ENCODE measurements around the gene PFDN6. TPM values are rescaled to one million over a fixed set of nuclear protein-coding genes. Genes with fewer than 3 reads are reported as not detected.

The PFDN6 gene
- total and polyA plus RNA-seq, 2 experiments from 2014 or later: 56.1 to 62.2 TPM

DNA sequence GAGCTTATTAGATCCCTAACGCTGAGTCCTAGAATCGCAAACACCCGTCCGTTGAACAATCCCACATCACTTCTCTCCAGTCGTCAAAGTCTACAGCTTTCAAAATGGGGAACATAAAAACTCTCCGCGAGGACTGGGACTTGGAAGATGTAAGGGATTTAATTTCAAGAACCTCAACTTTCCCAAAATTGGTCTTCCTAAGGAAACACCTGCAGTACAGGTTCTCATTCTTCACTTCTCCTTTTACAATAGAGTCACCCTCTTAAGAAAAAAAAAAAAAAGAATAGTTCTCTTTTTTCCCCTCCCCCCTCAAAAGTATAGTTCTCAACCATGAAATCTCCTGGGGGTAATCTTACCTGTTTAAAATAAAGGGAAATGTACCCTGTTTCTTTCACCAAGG is 34.7 kb downstream of the PFDN6 start:
- H3K36me3 ChIP-seq (ENCODE audit: insufficient read depth): peaks cover 13% of the 10 kb centered on the region
- Mint-ChIP-seq H3K27me3 (ENCODE audit: insufficient read depth, low read depth, poor library complexity) (peaks cover 14% of the 10 kb centered on the region), H3K4me1 (peaks cover 45% of the 10 kb centered on the region), H3K4me3 (peak overlapping the region; percentile 90), H3K9me3 (no peaks in the 10 kb centered on the region), H3K27ac (no peak overlapping the region), H3K36me3 (ENCODE audit: low read depth) (peaks cover 29% of the 10 kb centered on the region)
- H3K27ac ChIP-seq (ENCODE audit: low read depth): peak overlapping the region; percentile 72; the same call in 1 of the 2 replicates
- peaks cover 11% of the 10 kb centered on the region for H4K20me1 ChIP-seq (replicated peaks; ENCODE audit: insufficient read depth)
- TF ChIP-seq STAT1 (IDR thresholded peaks at IDR 0.05; ENCODE audit: unreplicated experiment): no peak
- peaks cover 12% of the 10 kb centered on the region for H3F3A ChIP-seq (replicated peaks; ENCODE audit: low read depth)
- peak overlapping the region; percentile 80 for H3K4me3 ChIP-seq
- DNase-seq (ENCODE audit: low spot score) (no peak), ATAC-seq (no peak)
- no peaks in the 10 kb centered on the region for H3K27me3 ChIP-seq (ENCODE audit: insufficient read depth)
- H3K4me2 ChIP-seq: peak overlapping the region; percentile 92
- H2AFZ ChIP-seq: peak overlapping the region; percentile 65; the same call in 1 of the 2 replicates
- peaks cover 31% of the 10 kb centered on the region for H3K4me1 ChIP-seq (ENCODE audit: insufficient read depth)
- peaks cover 35% of the 10 kb centered on the region for H3K79me2 ChIP-seq (replicated peaks; ENCODE audit: insufficient read depth)
- no peaks in the 10 kb centered on the region for H3K9me2 ChIP-seq (ENCODE audit: insufficient read depth)

DNA sequence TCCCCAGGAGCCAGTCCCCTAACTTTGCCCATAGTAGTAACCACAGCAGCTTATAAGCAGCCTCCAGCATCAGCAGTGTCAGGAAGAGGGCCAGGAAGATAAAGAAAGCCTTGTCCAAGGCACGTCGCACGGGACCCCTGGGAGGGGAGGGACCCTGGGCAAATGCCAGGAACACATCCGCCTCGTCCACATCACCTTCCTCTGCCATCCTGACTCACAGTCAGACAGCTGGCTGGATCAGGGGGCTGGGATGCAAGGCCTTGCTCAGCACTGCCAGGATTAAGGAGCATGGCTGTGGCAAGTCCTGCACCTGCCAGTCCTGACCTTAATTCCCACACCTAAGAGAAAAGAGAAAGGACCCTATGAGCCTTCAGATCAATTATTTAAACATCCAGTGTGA is 39.7 kb downstream of the PFDN6 start:
- H3F3A ChIP-seq (replicated peaks; ENCODE audit: low read depth): no peaks in the 10 kb centered on the region
- H3K27ac Mint-ChIP-seq: no peak overlapping the region
- no peaks in the 10 kb centered on the region for H3K36me3 Mint-ChIP-seq (ENCODE audit: low read depth)
- peaks cover 5% of the 10 kb centered on the region for H3K4me1 ChIP-seq (ENCODE audit: insufficient read depth)
- no peaks in the 10 kb centered on the region for H3K79me2 ChIP-seq (replicated peaks; ENCODE audit: insufficient read depth)
- H3K27ac ChIP-seq (ENCODE audit: low read depth): no peak overlapping the region
- no peak overlapping the region for H2AFZ ChIP-seq
- H3K36me3 ChIP-seq (ENCODE audit: insufficient read depth): no peaks in the 10 kb centered on the region
- no peak for DNase-seq (ENCODE audit: low spot score)
- no peaks in the 10 kb centered on the region; the same call in 2 of the 3 replicates for H3K9me3 Mint-ChIP-seq
- H3K27me3 ChIP-seq (ENCODE audit: insufficient read depth): no peaks in the 10 kb centered on the region
- no peak overlapping the region for H3K4me3 Mint-ChIP-seq
- H3K4me1 Mint-ChIP-seq: peaks cover 5% of the 10 kb centered on the region
- no peaks in the 10 kb centered on the region for H4K20me1 ChIP-seq (replicated peaks; ENCODE audit: insufficient read depth)
- no peaks in the 10 kb centered on the region for H3K9me2 ChIP-seq (ENCODE audit: insufficient read depth)
- H3K4me3 ChIP-seq: no peak overlapping the region
- H3K27me3 Mint-ChIP-seq (ENCODE audit: insufficient read depth, low read depth, poor library complexity): peaks cover 3% of the 10 kb centered on the region
- no peak for ATAC-seq
- no peak overlapping the region for H3K4me2 ChIP-seq
- no peak for TF ChIP-seq JUNB (IDR thresholded peaks at IDR 0.05; ENCODE audit: unreplicated experiment)
- no peak for TF ChIP-seq NANOG (IDR thresholded peaks at IDR 0.05; ENCODE audit: borderline replicate concordance)
- TF ChIP-seq ZNF114 (CRISPR knock-in tag; IDR thresholded peaks at IDR 0.05): no peak
- TF ChIP-seq POLR2AphosphoS5 (IDR thresholded peaks at IDR 0.05; ENCODE audit: low read depth): no peak
- TF ChIP-seq, protein P1, sequence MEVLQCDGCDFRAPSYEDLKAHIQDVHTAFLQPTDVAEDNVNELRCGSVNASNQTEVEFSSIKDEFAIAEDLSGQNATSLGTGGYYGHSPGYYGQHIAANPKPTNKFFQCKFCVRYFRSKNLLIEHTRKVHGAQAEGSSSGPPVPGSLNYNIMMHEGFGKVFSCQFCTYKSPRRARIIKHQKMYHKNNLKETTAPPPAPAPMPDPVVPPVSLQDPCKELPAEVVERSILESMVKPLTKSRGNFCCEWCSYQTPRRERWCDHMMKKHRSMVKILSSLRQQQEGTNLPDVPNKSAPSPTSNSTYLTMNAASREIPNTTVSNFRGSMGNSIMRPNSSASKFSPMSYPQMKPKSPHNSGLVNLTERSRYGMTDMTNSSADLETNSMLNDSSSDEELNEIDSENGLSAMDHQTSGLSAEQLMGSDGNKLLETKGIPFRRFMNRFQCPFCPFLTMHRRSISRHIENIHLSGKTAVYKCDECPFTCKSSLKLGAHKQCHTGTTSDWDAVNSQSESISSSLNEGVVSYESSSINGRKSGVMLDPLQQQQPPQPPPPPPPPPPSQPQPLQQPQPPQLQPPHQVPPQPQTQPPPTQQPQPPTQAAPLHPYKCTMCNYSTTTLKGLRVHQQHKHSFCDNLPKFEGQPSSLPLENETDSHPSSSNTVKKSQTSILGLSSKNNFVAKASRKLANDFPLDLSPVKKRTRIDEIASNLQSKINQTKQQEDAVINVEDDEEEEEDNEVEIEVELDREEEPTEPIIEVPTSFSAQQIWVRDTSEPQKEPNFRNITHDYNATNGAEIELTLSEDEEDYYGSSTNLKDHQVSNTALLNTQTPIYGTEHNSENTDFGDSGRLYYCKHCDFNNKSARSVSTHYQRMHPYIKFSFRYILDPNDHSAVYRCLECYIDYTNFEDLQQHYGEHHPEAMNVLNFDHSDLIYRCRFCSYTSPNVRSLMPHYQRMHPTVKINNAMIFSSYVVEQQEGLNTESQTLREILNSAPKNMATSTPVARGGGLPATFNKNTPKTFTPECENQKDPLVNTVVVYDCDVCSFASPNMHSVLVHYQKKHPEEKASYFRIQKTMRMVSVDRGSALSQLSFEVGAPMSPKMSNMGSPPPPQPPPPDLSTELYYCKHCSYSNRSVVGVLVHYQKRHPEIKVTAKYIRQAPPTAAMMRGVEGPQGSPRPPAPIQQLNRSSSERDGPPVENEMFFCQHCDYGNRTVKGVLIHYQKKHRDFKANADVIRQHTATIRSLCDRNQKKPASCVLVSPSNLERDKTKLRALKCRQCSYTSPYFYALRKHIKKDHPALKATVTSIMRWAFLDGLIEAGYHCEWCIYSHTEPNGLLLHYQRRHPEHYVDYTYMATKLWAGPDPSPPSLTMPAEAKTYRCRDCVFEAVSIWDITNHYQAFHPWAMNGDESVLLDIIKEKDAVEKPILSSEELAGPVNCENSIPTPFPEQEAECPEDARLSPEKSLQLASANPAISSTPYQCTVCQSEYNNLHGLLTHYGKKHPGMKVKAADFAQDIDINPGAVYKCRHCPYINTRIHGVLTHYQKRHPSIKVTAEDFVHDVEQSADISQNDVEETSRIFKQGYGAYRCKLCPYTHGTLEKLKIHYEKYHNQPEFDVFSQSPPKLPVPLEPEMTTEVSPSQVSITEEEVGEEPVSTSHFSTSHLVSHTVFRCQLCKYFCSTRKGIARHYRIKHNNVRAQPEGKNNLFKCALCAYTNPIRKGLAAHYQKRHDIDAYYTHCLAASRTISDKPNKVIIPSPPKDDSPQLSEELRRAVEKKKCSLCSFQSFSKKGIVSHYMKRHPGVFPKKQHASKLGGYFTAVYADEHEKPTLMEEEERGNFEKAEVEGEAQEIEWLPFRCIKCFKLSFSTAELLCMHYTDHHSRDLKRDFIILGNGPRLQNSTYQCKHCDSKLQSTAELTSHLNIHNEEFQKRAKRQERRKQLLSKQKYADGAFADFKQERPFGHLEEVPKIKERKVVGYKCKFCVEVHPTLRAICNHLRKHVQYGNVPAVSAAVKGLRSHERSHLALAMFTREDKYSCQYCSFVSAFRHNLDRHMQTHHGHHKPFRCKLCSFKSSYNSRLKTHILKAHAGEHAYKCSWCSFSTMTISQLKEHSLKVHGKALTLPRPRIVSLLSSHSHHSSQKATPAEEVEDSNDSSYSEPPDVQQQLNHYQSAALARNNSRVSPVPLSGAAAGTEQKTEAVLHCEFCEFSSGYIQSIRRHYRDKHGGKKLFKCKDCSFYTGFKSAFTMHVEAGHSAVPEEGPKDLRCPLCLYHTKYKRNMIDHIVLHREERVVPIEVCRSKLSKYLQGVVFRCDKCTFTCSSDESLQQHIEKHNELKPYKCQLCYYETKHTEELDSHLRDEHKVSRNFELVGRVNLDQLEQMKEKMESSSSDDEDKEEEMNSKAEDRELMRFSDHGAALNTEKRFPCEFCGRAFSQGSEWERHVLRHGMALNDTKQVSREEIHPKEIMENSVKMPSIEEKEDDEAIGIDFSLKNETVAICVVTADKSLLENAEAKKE (CRISPR knock-in tag; IDR thresholded peaks at IDR 0.05): no peak
- TF ChIP-seq EZH2 (IDR thresholded peaks at IDR 0.05; ENCODE audit: low read depth, unreplicated experiment): no peak
- TF ChIP-seq, protein P2, sequence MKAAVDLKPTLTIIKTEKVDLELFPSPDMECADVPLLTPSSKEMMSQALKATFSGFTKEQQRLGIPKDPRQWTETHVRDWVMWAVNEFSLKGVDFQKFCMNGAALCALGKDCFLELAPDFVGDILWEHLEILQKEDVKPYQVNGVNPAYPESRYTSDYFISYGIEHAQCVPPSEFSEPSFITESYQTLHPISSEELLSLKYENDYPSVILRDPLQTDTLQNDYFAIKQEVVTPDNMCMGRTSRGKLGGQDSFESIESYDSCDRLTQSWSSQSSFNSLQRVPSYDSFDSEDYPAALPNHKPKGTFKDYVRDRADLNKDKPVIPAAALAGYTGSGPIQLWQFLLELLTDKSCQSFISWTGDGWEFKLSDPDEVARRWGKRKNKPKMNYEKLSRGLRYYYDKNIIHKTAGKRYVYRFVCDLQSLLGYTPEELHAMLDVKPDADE (IDR thresholded peaks at IDR 0.05): no peak
- TF ChIP-seq, protein P3, sequence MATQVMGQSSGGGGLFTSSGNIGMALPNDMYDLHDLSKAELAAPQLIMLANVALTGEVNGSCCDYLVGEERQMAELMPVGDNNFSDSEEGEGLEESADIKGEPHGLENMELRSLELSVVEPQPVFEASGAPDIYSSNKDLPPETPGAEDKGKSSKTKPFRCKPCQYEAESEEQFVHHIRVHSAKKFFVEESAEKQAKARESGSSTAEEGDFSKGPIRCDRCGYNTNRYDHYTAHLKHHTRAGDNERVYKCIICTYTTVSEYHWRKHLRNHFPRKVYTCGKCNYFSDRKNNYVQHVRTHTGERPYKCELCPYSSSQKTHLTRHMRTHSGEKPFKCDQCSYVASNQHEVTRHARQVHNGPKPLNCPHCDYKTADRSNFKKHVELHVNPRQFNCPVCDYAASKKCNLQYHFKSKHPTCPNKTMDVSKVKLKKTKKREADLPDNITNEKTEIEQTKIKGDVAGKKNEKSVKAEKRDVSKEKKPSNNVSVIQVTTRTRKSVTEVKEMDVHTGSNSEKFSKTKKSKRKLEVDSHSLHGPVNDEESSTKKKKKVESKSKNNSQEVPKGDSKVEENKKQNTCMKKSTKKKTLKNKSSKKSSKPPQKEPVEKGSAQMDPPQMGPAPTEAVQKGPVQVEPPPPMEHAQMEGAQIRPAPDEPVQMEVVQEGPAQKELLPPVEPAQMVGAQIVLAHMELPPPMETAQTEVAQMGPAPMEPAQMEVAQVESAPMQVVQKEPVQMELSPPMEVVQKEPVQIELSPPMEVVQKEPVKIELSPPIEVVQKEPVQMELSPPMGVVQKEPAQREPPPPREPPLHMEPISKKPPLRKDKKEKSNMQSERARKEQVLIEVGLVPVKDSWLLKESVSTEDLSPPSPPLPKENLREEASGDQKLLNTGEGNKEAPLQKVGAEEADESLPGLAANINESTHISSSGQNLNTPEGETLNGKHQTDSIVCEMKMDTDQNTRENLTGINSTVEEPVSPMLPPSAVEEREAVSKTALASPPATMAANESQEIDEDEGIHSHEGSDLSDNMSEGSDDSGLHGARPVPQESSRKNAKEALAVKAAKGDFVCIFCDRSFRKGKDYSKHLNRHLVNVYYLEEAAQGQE (IDR thresholded peaks at IDR 0.05; ENCODE audit: unreplicated experiment): no peak
- TF ChIP-seq CREB1 (CRISPR knock-in tag; IDR thresholded peaks at IDR 0.05; ENCODE audit: low read depth): no peak
